HepG2 (cell line): ENCODE data around the gene ZNF8. TPM values are rescaled to one million over a fixed set of nuclear protein-coding genes. Genes with fewer than 3 reads are reported as not detected.

Experiments
- GTF3A ChIP-seq: sonication (generic); formaldehyde crosslinking; conservative IDR thresholded peaks from 2 replicates; pipeline ENCODE4 v1.4.0; 2020; ENCODE audit warnings: mild to moderate bottlenecking, missing genetic modification reagents
- PAF1 ChIP-seq: IDR thresholded peaks from 2 replicates; pipeline ENCODE4 v1.6.1; 2016; ENCODE audit warnings: missing genetic modification reagents, missing compliant biosample characterization
- SRY ChIP-seq: sonication (generic); formaldehyde crosslinking; IDR thresholded peaks from 2 replicates; pipeline ENCODE4 v1.8.0; 2022; ENCODE audit warnings: mild to moderate bottlenecking, missing genetic modification reagents
- ZC3H4 ChIP-seq: sonication (generic); formaldehyde crosslinking; IDR thresholded peaks from 2 replicates; pipeline ENCODE4 v1.4.0; 2020; ENCODE audit warnings: missing genetic modification reagents, borderline replicate concordance
- ZNF282 ChIP-seq: fragments of 450-650 bp; IDR thresholded peaks from 2 replicates; pipeline ENCODE4 v1.6.1; 2018; ENCODE audit not compliant: partially characterized antibody
- ZNF790 ChIP-seq: sonication (generic); formaldehyde crosslinking; IDR thresholded peaks from 2 replicates; pipeline ENCODE4 v1.8.0; 2022; ENCODE audit warnings: missing genetic modification reagents, mild to moderate bottlenecking, borderline replicate concordance
- ZNF883 ChIP-seq: sonication (generic); formaldehyde crosslinking; IDR thresholded peaks from 2 replicates; pipeline ENCODE4 v1.5.1; 2020; ENCODE audit warnings: mild to moderate bottlenecking, missing genetic modification reagents; ENCODE audit errors: not compliant biosample characterization
- polyA plus RNA-seq, 8 experiments: library from polyadenylated mRNA; depleted of rRNA in 3 of 8; stranded (reverse) in 7 of 8; unstranded in 1 of 8; fragments of >200 nt; fragmentation: Illumina TruSeq in 4 of 8; extraction: Trizol in 4 of 8; gene quantifications; 2 replicates each; pipeline versions ENCODE4 v1.2.1 to v1.2.3, GENCODE V29; 2011 to 2016; ENCODE audit warnings: low read depth in 4 of 8, missing spikeins in 1 of 8, mixed read lengths in 1 of 8; ENCODE audit not compliant: insufficient read depth in 1 of 8
- total RNA-seq, 5 experiments: library from RNA; depleted of rRNA; stranded (reverse); fragments of >200 nt; fragmentation: Illumina TruSeq; extraction: Trizol; gene quantifications; 2 replicates each; pipeline ENCODE4 v1.2.3, GENCODE V29; 2016; ENCODE audit warnings: low read depth in 1 of 5
- TF ChIP-seq, protein P1 (sequence below): sonication (generic); formaldehyde crosslinking; IDR thresholded peaks from 2 replicates; pipeline ENCODE4 v1.4.0; 2020; ENCODE audit warnings: missing genetic modification reagents; ENCODE audit errors: not compliant biosample characterization
- TF ChIP-seq, protein P2 (sequence below): sonication (generic); formaldehyde crosslinking; IDR thresholded peaks from 2 replicates; pipeline ENCODE4 v1.4.0; 2020; ENCODE audit warnings: mild to moderate bottlenecking, missing genetic modification reagents
- TF ChIP-seq, protein P3 (sequence below): sonication (generic); formaldehyde crosslinking; IDR thresholded peaks from 2 replicates; pipeline ENCODE4 v1.4.0; 2020; ENCODE audit warnings: mild to moderate bottlenecking, missing genetic modification reagents, borderline replicate concordance
- TF ChIP-seq, protein P4 (sequence below): sonication (generic); formaldehyde crosslinking; IDR thresholded peaks from 2 replicates; pipeline ENCODE4 v1.4.0; 2020; ENCODE audit warnings: mild to moderate bottlenecking, missing genetic modification reagents
- TF ChIP-seq, protein P5 (sequence below): sonication (generic); formaldehyde crosslinking; IDR thresholded peaks from 2 replicates; pipeline ENCODE4 v1.8.1; 2023; ENCODE audit warnings: mild to moderate bottlenecking, missing genetic modification reagents, borderline replicate concordance
- TF ChIP-seq, protein P6 (sequence below): sonication (generic); formaldehyde crosslinking; IDR thresholded peaks from 2 replicates; pipeline ENCODE4 v1.4.0; 2020; ENCODE audit warnings: mild to moderate bottlenecking, missing genetic modification reagents
- TF ChIP-seq, protein P7 (sequence below): IDR thresholded peaks from 2 replicates; pipeline ENCODE4 v1.6.1; 2012; ENCODE audit warnings: low read length, improper control_type of control experiment

ZNF8 gene
- total and polyA plus RNA-seq, 2 of the 13 experiments (the other 11 are each of a cell fraction or from before 2014, with no cell fraction given): 3.1 to 3.3 TPM

DNA sequence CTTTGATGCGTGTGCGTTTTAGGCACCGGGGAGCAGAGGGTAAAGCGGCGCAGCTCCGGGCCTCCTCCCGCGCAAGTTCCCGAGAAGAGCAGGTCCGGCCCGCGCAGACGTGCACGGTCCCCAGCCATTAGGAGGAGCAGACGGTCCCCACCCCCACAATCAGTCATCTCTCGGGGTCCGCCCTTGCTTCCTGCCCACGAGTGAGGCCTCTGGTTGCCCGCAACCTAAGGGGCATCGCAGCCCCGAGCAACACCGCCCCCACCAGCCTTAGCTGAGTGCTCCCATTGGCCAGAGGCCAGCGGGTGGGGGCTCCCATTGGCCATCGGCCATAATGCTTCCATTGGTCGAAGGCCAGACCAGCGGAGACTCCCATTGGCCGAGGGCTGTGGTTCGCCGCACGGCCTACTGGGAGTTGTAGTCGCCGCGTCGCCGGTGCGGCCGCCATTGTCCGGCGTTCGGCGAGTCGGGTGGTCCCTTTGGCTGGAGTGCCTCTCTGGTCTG lies at the start of gene ZNF8 (continued):
- peak; percentile 34; the same call in 1 of the 2 replicates for TF ChIP-seq SRY (CRISPR knock-in tag)
- no peak for TF ChIP-seq ZNF883
- 0 out of 2 replicates have a peak, but pooled peaks have one; percentile 43 for TF ChIP-seq ZNF790 (CRISPR knock-in tag)
- no peak for TF ChIP-seq PAF1
- TF ChIP-seq, protein P1, sequence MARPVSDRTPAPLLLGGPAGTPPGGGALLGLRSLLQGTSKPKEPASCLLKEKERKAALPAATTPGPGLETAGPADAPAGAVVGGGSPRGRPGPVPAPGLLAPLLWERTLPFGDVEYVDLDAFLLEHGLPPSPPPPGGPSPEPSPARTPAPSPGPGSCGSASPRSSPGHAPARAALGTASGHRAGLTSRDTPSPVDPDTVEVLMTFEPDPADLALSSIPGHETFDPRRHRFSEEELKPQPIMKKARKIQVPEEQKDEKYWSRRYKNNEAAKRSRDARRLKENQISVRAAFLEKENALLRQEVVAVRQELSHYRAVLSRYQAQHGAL (CRISPR knock-in tag): no peak
- TF ChIP-seq, protein P2, sequence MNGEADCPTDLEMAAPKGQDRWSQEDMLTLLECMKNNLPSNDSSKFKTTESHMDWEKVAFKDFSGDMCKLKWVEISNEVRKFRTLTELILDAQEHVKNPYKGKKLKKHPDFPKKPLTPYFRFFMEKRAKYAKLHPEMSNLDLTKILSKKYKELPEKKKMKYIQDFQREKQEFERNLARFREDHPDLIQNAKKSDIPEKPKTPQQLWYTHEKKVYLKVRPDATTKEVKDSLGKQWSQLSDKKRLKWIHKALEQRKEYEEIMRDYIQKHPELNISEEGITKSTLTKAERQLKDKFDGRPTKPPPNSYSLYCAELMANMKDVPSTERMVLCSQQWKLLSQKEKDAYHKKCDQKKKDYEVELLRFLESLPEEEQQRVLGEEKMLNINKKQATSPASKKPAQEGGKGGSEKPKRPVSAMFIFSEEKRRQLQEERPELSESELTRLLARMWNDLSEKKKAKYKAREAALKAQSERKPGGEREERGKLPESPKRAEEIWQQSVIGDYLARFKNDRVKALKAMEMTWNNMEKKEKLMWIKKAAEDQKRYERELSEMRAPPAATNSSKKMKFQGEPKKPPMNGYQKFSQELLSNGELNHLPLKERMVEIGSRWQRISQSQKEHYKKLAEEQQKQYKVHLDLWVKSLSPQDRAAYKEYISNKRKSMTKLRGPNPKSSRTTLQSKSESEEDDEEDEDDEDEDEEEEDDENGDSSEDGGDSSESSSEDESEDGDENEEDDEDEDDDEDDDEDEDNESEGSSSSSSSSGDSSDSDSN (CRISPR knock-in tag): peak; percentile 89
- TF ChIP-seq, protein P3, sequence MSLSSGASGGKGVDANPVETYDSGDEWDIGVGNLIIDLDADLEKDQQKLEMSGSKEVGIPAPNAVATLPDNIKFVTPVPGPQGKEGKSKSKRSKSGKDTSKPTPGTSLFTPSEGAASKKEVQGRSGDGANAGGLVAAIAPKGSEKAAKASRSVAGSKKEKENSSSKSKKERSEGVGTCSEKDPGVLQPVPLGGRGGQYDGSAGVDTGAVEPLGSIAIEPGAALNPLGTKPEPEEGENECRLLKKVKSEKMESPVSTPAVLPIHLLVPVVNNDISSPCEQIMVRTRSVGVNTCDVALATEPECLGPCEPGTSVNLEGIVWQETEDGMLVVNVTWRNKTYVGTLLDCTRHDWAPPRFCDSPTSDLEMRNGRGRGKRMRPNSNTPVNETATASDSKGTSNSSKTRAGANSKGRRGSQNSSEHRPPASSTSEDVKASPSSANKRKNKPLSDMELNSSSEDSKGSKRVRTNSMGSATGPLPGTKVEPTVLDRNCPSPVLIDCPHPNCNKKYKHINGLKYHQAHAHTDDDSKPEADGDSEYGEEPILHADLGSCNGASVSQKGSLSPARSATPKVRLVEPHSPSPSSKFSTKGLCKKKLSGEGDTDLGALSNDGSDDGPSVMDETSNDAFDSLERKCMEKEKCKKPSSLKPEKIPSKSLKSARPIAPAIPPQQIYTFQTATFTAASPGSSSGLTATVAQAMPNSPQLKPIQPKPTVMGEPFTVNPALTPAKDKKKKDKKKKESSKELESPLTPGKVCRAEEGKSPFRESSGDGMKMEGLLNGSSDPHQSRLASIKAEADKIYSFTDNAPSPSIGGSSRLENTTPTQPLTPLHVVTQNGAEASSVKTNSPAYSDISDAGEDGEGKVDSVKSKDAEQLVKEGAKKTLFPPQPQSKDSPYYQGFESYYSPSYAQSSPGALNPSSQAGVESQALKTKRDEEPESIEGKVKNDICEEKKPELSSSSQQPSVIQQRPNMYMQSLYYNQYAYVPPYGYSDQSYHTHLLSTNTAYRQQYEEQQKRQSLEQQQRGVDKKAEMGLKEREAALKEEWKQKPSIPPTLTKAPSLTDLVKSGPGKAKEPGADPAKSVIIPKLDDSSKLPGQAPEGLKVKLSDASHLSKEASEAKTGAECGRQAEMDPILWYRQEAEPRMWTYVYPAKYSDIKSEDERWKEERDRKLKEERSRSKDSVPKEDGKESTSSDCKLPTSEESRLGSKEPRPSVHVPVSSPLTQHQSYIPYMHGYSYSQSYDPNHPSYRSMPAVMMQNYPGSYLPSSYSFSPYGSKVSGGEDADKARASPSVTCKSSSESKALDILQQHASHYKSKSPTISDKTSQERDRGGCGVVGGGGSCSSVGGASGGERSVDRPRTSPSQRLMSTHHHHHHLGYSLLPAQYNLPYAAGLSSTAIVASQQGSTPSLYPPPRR (CRISPR knock-in tag): peak; percentile 49
- no peak for TF ChIP-seq ZC3H4 (CRISPR knock-in tag)
- TF ChIP-seq ZNF282: no peak
- TF ChIP-seq, protein P4, sequence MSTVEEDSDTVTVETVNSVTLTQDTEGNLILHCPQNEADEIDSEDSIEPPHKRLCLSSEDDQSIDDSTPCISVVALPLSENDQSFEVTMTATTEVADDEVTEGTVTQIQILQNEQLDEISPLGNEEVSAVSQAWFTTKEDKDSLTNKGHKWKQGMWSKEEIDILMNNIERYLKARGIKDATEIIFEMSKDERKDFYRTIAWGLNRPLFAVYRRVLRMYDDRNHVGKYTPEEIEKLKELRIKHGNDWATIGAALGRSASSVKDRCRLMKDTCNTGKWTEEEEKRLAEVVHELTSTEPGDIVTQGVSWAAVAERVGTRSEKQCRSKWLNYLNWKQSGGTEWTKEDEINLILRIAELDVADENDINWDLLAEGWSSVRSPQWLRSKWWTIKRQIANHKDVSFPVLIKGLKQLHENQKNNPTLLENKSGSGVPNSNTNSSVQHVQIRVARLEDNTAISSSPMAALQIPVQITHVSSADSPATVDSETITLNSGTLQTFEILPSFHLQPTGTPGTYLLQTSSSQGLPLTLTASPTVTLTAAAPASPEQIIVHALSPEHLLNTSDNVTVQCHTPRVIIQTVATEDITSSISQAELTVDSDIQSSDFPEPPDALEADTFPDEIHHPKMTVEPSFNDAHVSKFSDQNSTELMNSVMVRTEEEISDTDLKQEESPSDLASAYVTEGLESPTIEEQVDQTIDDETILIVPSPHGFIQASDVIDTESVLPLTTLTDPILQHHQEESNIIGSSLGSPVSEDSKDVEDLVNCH (CRISPR knock-in tag): no peak
- no peak for TF ChIP-seq GTF3A
- TF ChIP-seq, protein P5, sequence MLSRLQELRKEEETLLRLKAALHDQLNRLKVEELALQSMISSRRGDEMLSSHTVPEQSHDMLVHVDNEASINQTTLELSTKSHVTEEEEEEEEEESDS (CRISPR knock-in tag): no peak
- TF ChIP-seq, protein P6, sequence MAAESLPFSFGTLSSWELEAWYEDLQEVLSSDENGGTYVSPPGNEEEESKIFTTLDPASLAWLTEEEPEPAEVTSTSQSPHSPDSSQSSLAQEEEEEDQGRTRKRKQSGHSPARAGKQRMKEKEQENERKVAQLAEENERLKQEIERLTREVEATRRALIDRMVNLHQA: no peak
- TF ChIP-seq, protein P7, sequence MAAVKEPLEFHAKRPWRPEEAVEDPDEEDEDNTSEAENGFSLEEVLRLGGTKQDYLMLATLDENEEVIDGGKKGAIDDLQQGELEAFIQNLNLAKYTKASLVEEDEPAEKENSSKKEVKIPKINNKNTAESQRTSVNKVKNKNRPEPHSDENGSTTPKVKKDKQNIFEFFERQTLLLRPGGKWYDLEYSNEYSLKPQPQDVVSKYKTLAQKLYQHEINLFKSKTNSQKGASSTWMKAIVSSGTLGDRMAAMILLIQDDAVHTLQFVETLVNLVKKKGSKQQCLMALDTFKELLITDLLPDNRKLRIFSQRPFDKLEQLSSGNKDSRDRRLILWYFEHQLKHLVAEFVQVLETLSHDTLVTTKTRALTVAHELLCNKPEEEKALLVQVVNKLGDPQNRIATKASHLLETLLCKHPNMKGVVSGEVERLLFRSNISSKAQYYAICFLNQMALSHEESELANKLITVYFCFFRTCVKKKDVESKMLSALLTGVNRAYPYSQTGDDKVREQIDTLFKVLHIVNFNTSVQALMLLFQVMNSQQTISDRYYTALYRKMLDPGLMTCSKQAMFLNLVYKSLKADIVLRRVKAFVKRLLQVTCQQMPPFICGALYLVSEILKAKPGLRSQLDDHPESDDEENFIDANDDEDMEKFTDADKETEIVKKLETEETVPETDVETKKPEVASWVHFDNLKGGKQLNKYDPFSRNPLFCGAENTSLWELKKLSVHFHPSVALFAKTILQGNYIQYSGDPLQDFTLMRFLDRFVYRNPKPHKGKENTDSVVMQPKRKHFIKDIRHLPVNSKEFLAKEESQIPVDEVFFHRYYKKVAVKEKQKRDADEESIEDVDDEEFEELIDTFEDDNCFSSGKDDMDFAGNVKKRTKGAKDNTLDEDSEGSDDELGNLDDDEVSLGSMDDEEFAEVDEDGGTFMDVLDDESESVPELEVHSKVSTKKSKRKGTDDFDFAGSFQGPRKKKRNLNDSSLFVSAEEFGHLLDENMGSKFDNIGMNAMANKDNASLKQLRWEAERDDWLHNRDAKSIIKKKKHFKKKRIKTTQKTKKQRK: no peak
